C4-2B (cell line): Measurements from ENCODE around the gene SHC3.

Experiments
- H3K27ac ChIP-seq: fragments of 450-650 bp; 2 replicates; pipeline ENCODE4 v1.5.1; 2017
- CTCF ChIP-seq: fragments of 450-650 bp; conservative IDR thresholded peaks from 2 replicates; pipeline ENCODE4 v1.5.1; 2017; ENCODE audit warnings: mild to moderate bottlenecking
- ZFX ChIP-seq: fragments of 450-650 bp; IDR thresholded peaks from 2 replicates; pipeline ENCODE4 v1.6.1; 2017

Gene SHC3

DNA sequence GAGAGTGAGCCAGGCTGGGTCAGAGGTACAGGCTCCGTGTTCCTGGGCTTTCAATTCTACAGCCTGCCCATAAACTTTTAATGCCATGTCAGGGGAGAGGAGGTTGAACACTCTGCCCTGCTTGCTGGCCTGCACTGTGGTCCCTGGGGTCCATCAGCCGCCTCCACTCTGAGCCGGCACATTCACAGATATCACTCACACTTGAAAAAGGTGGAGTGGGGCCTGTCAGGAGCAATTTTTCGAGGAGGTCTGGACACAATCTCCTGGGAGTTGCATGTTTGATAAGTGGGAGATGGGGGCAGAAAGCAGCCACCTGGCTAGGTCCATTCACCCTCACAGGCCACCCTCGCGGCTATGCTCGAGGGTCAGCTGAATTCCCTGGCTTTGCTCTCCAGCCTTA, 164.5 kb downstream of the SHC3 start:
- no peak for TF ChIP-seq ZFX
- TF ChIP-seq CTCF = no peak
- no peak overlapping the region for H3K27ac ChIP-seq

DNA sequence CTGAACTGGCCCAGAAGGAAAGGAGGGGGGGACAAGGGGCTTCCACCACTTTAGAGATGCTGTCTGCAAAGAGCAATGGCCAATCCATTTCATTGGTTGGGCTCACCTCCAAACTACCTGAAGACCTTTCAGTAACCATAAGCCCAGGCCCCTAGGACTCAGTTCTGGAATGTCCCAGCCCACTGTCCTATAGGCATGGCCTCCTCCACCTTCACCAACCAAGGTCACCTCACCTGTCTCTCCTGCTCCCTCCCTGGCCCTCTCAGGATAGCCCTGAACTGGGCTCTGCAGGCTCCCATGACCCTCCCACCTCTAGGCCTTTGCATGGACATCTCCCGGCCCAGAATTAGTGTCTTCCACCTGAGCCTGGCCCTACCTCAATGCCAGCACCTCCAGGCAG, 165.0 kb downstream of the SHC3 start:
- TF ChIP-seq ZFX (no peak), CTCF (no peak)
- H3K27ac ChIP-seq = no peak overlapping the region

GRCh38 chr9:89012294-89013042, 166.2 kb downstream of the SHC3 start:
- no peak for TF ChIP-seq ZFX
- no peak for TF ChIP-seq CTCF
- no peak overlapping the region for H3K27ac ChIP-seq

- H3K27ac ChIP-seq = no peak overlapping the region
- TF ChIP-seq ZFX (no peak), CTCF (no peak)
These were observed 166.9 kb downstream of the SHC3 start for GRCh38 chr9:89011683-89012082.

GRCh38 chr9:89010526-89011111, 168.0 kb downstream of the SHC3 start:
- TF ChIP-seq ZFX = no peak
- no peak for TF ChIP-seq CTCF
- no peak overlapping the region for H3K27ac ChIP-seq

GRCh38 chr9:89010056-89010455, 168.6 kb downstream of the SHC3 start:
- TF ChIP-seq ZFX = no peak
- no peak for TF ChIP-seq CTCF

DNA sequence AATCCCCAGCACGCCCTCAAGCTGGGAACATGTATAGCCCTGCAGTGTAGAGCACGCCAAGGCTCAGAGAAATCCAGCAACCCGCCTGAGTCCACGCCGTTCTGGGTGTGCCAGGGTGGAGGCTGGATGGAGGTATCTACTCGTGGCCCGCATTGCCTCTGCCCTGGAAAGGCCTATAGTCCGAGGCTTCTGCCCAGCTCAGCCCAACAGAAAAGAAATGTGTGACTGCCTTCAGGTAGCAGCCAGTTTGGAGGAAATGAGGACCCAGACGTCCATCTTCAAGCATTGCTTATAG, 169.1 kb downstream of the SHC3 start:
- TF ChIP-seq ZFX = no peak
- no peak for TF ChIP-seq CTCF
- no peak overlapping the region for H3K27ac ChIP-seq

More at GRCh38 chr9:89010056-89010455, 168.6 kb downstream of the SHC3 start:
- H3K27ac ChIP-seq = no peak overlapping the region
